Nucleus accumbens (tissue), 56 donors: ENCODE results near the gene VKORC1.
"Not testable (repeated sequence)": the region's sequence is repeated elsewhere in the genome, so short reads cannot be mapped to it uniquely, and the experiment has no call there.

Experiments
- DNase-seq, 56 donors: peaks; one replicate each; lab custom pipeline; 2025; lab: John Stamatoyannopoulos, UW

Gene VKORC1

GRCh38 chr16:31108035-31108793 is 13.6 kb upstream of the VKORC1 start, which contains the start of gene BCKDK:
BCKDK (plus strand) TSS chr16:31108386; CDS start chr16:31109224, 838 bp downstream.
- peak in 47 of 56 donors; percentile 17 to 83 (median 52) for DNase-seq

- DNase-seq = no peak
Observed at GRCh38 chr16:31107465-31107867, 12.9 kb upstream of the VKORC1 start.

GRCh38 chr16:31106509-31107464 is 12.2 kb upstream of the VKORC1 start:
- DNase-seq = no peak

GRCh38 chr16:31105677-31106213 is 11.1 kb upstream of the VKORC1 start:
- DNase-seq = peak in 46 of 56 donors; percentile 13 to 83 (median 56)

GRCh38 chr16:31100876-31101641 is 6.5 kb upstream of the VKORC1 start:
- not testable (repeated sequence) for DNase-seq

GRCh38 chr16:31099860-31100638 is 5.5 kb upstream of the VKORC1 start:
- DNase-seq = no peak

GRCh38 chr16:31094088-31094423 is 541 bp downstream of the VKORC1 start:
- DNase-seq = peak in 6 of 56 donors; percentile 13 to 57 (median 52)

- peak in 47 of 56 donors; percentile 17 to 75 (median 52) for DNase-seq
Observed at GRCh38 chr16:31093132-31093703, 1.4 kb downstream of the VKORC1 start.

GRCh38 chr16:31092330-31092729 is 2.3 kb downstream of the VKORC1 start:
- DNase-seq = no peak

GRCh38 chr16:31090540-31090939 is 4.1 kb downstream of the VKORC1 start:
- no peak for DNase-seq

- DNase-seq = no peak
Observed at GRCh38 chr16:31089199-31089598, 5.4 kb downstream of the VKORC1 start.

- no peak for DNase-seq
Observed at GRCh38 chr16:31088459-31089183, 6.0 kb downstream of the VKORC1 start, which contains the start of gene PRSS53. PRSS53 (minus strand) TSS chr16:31088943; CDS start chr16:31088809, 134 bp downstream.

- peak in 3 of 56 donors; percentile 4 to 66 (median 11) for DNase-seq
Observed at GRCh38 chr16:31087971-31088370, 6.6 kb downstream of the VKORC1 start.

GRCh38 chr16:31087481-31087880 is 7.1 kb downstream of the VKORC1 start:
- DNase-seq = no peak

- DNase-seq = no peak
Observed at GRCh38 chr16:31086629-31086906, 8.0 kb downstream of the VKORC1 start.

- DNase-seq = no peak
Observed at GRCh38 chr16:31085873-31086628, 8.5 kb downstream of the VKORC1 start.

GRCh38 chr16:31085411-31085810 is 9.2 kb downstream of the VKORC1 start:
- DNase-seq = no peak
